NCI-H1436 (cell line): ENCODE measurements around the gene TTLL9.

Experiments
- DNase-seq: peaks from one replicate; lab custom pipeline; 2025; lab: John Stamatoyannopoulos, UW

TTLL9 gene

GRCh38 chr20:31949877-31950646 lies 79.6 kb downstream of the TTLL9 start:
- no peak for DNase-seq

GRCh38 chr20:31951203-31951529 lies 80.7 kb downstream of the TTLL9 start:
- no peak for DNase-seq

DNA sequence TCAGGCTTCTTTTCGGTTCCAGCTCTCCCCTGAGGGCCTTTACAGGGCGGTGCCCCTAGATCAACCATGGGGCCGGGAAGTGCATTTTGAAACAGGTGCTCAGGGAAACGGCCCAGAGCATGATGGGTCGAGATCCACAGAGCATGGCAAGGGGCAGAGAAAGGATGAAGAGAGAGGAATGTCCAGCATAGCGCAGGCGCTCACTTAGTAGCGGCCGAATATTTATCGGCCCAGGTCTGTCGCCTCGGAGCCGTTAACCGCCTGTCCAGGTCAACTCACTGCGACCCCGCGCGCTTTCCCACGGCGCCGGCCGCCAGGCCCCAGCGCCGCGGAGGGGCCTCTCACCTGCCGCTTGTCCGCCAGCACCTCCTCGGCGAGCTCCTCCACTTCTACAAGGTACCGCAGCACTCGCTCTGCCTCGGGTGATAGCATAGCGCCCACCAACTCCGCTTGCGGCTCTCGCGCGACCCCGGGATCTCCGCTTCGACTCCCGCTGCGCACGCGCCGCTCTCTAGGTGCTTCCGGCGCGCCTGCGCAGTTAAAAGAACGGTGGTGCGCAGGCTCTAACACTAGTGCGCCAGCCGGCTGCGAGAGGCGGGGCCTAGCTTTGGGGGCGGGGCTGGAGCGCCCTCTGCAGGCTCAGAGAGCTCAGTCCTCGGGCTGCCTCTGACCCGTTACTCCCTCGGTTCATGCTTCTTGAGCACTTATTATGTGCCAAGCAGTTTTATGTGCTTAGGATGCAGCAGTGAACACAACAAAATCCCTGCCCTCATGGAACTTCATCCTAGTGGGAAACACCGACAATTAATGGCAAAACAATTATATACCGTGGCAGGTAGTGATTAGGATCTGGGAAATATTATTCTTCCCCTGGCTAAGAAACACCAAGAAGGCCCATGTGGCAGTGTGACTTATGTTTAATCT lies 81.4 kb downstream of the TTLL9 start, which contains the start of gene PDRG1:
TSS of gene PDRG1 (minus strand) at position 517 of the 924 bp plus-strand sequence. CDS start at position 432, 85 bp downstream.
- DNase-seq, result peak; percentile 95

DNA sequence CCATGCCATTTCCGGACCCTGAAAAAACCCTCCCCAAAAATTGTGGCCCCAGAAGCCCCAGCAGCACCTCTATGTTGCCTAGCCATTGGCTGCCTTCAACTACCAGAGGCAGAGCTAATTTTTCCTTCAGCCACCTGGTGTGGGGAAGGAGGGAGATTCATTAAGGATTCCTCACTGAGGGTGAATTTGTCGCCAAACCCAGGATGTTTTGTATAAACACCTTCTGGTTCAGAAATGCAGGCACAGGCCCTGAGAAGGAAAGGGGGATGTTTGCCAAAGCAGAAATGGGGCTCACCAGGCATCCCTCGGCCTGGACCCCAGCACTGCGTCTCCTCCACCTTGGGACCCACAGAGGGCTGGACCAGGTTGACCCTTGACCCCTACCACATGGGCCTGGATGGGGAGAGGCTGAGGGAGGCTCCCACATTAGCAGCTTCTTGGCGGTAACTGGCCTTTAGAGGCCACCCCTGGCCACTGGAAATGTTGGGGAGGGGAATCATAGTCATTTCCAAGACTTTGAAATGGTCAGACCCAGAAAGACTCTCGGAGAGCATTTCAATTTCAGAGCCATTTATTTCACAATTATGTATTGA lies 83.2 kb downstream of the TTLL9 start:
- no peak for DNase-seq

GRCh38 chr20:31954500-31954899 lies 84.1 kb downstream of the TTLL9 start:
- no peak for DNase-seq

DNA sequence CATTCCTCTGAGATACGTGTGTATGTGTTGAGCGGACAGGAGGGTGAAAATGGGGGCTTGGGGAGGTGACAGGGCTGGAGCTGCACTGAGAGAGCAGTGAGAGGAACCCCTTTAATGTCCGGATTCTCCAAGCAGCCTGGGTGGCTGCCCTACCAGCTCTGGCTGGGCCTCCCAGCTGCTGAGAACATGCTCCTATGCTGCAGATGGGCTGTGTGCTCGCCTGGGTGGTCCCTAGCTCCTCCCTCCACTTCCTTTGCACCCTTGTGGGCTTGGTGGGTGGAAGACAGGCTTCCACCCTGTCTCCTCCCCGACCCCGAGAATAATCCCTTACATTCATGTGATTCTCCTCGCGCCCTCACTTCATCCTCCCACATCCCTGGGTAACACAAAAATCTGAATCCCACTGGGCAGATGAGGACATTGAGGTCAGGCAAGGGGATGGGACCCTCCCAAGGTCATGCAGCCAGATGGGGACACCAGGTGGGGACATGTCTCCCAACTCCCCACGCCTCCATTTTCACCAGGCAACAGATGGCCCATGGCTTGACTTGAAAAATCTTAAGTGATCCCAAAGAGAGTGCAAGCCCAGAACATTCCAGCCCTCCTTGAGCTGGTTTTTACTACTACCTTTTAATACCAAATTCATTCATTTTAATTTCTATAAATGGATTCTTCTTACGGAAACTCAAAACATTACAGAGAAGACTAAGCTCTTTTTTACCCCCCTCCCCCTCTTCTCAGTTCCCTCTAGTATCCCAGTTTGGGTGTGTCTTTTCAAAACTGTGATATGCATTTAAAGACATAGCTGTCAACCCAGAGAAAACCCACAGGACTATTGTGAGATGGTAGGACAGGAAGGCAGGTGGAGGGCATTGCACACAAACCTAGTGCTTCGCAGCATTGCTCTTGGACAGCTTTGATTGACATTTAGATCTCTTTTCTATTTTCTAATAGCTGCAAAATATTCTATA lies 86.4 kb downstream of the TTLL9 start:
- DNase-seq, result no peak

DNA sequence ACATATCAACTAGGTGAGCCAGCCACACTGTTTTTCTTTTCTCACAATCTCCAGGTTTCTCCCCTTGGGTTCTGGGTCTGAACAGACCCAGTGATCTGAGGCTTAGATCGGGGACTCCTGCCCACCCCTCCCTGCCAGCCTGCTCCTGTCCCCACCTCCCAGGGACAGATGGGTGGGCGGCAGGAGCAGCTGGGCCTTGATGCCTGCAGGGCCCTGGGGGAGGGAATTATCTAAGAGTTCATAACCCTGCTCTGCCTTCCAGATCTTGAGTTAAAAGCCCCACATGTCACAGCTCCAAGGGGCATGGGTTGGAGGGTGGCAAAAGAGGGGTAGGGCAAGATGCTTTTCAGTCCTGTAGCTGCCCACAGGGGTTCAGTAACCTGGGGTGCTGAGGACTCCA lies 92.3 kb downstream of the TTLL9 start:
- DNase-seq, result no peak

DNA sequence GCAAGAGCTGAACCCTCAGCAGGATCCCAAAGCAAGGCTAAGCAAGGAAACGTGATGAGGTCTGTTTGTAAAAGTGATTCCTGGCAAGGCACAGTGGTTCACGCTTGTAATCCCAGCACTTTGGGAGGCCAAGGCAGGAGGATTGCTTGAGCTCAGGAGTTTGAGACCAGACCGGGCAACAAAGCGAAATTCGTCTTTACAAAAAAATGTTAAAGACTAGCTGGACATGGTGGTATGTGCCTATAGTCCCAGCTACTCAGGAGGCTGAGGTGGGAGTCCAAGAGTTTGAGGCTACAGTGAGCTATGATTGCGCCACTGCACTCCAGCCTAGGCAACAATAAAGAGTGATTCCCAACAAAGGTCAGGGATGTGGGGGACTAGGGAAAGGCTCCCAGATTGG lies 93.5 kb downstream of the TTLL9 start:
- no peak for DNase-seq

DNA sequence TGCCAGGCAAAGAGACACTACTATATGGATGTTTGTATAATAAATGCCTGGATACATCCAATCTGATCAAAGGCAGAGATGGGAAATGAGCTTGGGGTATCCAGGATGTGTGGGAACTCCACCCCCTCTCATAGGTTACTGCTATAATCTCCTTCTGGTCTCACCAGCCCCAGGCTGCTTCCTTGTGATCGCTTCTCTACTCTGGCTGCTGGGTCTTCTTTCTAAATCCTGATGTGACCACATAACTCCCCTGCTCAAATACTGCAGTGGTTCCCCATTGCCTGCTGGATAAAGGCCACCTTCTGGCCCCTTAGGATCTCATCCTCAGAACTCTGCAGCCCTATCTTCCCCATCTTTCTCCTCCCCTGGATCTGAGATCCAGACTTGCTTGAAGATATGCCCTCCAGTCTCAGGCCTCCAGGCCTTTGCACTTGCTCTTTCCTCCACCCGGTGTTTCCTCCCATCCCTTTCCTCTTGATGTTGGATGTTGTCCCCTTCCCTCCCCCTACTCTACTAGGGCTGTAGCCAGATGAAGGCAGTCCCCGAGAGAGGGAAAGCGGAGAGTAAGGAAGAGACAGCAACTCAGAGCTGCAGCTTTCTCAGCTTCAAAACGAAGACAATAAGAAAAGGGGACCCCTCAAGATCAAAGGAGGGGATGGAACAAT lies 96.7 kb downstream of the TTLL9 start:
- DNase-seq, result no peak

- DNase-seq, result peak; percentile 71
These were observed 97.4 kb downstream of the TTLL9 start, which contains the start of gene XKR7 for GRCh38 chr20:31967830-31968249. TSS of gene XKR7 (plus strand) at chr20:31968151. CDS start at chr20:31968176, 25 bp downstream.

GRCh38 chr20:31968291-31969126 lies 98.1 kb downstream of the TTLL9 start:
- no peak for DNase-seq

DNA sequence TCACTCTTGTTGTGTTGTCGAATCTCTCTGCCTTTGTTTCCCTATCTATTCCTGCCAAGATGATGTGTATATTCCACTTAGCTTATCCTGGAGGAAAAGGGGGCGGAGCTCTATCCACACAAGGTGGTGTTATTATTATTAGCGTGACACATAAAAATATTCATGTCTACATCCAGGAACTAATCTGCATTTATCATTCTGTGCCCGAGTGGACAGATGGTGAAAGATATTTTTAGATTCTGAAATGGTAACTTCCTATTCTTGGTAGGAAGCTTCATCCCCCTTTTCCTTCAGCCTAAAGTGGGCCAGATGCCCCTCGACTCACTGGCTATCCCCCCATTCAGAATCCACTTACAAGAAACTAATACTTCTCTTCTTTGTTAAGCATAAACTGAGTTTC lies 99.6 kb downstream of the TTLL9 start:
- no peak for DNase-seq

GRCh38 chr20:31972471-31973021 lies 102.1 kb downstream of the TTLL9 start:
- DNase-seq, result no peak

GRCh38 chr20:31974296-31974695 lies 103.9 kb downstream of the TTLL9 start:
- DNase-seq, result no peak

- DNase-seq, result no peak
These were observed 104.6 kb downstream of the TTLL9 start for GRCh38 chr20:31974951-31975487.

DNA sequence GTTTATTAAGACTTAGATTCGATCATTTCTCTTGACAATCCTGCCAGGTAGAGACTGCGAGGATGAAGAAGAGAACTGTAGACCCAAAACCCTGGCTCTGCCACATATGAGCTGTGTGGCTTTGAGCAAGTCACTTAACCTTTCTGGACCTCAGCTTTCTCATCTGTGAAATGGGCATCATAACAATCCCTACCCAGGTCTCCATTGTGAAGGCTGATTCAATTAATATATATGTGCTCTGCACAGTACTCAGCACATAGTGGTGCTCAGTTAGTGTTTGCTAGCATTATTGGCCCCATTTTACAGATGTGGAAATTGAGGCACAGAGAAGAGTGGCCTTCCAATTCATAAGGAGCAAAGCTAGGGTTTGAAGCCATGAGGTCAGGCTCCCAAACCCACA lies 105.4 kb downstream of the TTLL9 start:
- no peak for DNase-seq

DNA sequence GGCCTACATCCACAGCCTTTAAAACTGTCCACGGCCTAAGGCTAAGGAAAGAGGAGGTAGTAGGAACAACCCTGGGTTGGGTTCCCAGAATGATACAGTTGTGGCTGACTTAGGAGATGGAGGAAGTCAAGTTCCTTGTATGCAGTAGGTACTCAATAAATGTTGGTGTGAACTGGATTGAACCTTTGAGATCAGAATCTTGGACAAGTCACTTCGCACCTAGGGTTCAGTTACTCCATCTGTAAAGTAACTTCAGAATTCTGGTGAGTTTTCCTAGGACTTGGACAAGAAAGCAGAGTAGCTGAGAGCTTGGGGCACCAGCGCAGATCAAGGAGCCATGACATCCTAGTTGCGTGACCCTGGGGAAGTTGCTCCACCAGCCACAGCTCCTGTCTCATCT lies 106.6 kb downstream of the TTLL9 start:
- no peak for DNase-seq

- DNase-seq, result no peak
These were observed 109.4 kb downstream of the TTLL9 start for GRCh38 chr20:31979713-31980426.

GRCh38 chr20:31981784-31982183 lies 111.3 kb downstream of the TTLL9 start:
- DNase-seq, result no peak
